GM23338 (cell line): Measurements from ENCODE around the gene TPSB2.
"Not testable (repeated sequence)": the region's sequence is repeated elsewhere in the genome, so short reads cannot be mapped to it uniquely, and the experiment has no call there.

Experiments
- EZH2 ChIP-seq: fragments of 200-600 bp; sonication (generic); IDR thresholded peaks from one replicate; pipeline ENCODE4 v1.8.0; 2017; ENCODE audit warnings: antibody characterized with exemption, mild to moderate bottlenecking, low read depth; ENCODE audit not compliant: unreplicated experiment
- EZH2phosphoT487 ChIP-seq: fragments of 200-600 bp; sonication (generic); IDR thresholded peaks from one replicate; pipeline ENCODE4 v1.8.1; 2018; ENCODE audit warnings: antibody characterized with exemption; ENCODE audit not compliant: unreplicated experiment
- NANOG ChIP-seq: IDR thresholded peaks from 2 replicates; pipeline ENCODE4 v1.6.1; 2016; ENCODE audit warnings: antibody characterized with exemption, borderline replicate concordance
- POLR2AphosphoS5 ChIP-seq: IDR thresholded peaks from 2 replicates; pipeline ENCODE4 v1.6.1; 2016; ENCODE audit warnings: antibody characterized with exemption, low read depth
- TF ChIP-seq, protein P1 (sequence below): IDR thresholded peaks from one replicate; pipeline ENCODE4 v1.6.1; 2018; ENCODE audit warnings: antibody characterized with exemption; ENCODE audit not compliant: unreplicated experiment
- TF ChIP-seq, protein P2 (sequence below), 2 experiments: fragments of 200-600 bp in 1 of 2; sonication (generic) in 1 of 2; conservative IDR thresholded peaks; 2 replicates each; pipeline versions ENCODE4 v1.5.1 to v1.6.1; 2016 to 2017; ENCODE audit warnings: antibody characterized with exemption in 2 of 2, low read depth in 2 of 2, mild to moderate bottlenecking in 2 of 2, moderate library complexity in 1 of 2

DNA sequence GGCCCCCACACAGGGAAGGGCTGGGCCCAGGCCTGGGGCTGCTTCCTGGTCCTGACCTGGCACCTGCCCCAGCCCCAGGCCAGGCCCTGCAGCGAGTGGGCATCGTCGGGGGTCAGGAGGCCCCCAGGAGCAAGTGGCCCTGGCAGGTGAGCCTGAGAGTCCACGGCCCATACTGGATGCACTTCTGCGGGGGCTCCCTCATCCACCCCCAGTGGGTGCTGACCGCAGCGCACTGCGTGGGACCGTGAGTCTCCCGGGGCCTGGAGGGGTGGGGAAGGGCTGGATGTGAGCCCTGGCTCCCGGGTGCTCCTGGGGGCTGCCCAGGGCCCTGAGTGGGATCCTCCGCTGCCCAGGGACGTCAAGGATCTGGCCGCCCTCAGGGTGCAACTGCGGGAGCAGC is 11.1 kb upstream of the TPSB2 start:
- TF ChIP-seq, protein P1, sequence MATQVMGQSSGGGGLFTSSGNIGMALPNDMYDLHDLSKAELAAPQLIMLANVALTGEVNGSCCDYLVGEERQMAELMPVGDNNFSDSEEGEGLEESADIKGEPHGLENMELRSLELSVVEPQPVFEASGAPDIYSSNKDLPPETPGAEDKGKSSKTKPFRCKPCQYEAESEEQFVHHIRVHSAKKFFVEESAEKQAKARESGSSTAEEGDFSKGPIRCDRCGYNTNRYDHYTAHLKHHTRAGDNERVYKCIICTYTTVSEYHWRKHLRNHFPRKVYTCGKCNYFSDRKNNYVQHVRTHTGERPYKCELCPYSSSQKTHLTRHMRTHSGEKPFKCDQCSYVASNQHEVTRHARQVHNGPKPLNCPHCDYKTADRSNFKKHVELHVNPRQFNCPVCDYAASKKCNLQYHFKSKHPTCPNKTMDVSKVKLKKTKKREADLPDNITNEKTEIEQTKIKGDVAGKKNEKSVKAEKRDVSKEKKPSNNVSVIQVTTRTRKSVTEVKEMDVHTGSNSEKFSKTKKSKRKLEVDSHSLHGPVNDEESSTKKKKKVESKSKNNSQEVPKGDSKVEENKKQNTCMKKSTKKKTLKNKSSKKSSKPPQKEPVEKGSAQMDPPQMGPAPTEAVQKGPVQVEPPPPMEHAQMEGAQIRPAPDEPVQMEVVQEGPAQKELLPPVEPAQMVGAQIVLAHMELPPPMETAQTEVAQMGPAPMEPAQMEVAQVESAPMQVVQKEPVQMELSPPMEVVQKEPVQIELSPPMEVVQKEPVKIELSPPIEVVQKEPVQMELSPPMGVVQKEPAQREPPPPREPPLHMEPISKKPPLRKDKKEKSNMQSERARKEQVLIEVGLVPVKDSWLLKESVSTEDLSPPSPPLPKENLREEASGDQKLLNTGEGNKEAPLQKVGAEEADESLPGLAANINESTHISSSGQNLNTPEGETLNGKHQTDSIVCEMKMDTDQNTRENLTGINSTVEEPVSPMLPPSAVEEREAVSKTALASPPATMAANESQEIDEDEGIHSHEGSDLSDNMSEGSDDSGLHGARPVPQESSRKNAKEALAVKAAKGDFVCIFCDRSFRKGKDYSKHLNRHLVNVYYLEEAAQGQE, result not testable (repeated sequence)
- TF ChIP-seq EZH2, EZH2phosphoT487, POLR2AphosphoS5, NANOG: not testable (repeated sequence)
- TF ChIP-seq, protein P2, sequence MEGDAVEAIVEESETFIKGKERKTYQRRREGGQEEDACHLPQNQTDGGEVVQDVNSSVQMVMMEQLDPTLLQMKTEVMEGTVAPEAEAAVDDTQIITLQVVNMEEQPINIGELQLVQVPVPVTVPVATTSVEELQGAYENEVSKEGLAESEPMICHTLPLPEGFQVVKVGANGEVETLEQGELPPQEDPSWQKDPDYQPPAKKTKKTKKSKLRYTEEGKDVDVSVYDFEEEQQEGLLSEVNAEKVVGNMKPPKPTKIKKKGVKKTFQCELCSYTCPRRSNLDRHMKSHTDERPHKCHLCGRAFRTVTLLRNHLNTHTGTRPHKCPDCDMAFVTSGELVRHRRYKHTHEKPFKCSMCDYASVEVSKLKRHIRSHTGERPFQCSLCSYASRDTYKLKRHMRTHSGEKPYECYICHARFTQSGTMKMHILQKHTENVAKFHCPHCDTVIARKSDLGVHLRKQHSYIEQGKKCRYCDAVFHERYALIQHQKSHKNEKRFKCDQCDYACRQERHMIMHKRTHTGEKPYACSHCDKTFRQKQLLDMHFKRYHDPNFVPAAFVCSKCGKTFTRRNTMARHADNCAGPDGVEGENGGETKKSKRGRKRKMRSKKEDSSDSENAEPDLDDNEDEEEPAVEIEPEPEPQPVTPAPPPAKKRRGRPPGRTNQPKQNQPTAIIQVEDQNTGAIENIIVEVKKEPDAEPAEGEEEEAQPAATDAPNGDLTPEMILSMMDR (conservative IDR thresholded peaks at IDR 0.05; ENCODE audit: low read depth in 2 of 2), result not testable (repeated sequence)
